ENCODE measurements around the gene POLR2I.
A peak's percentile ranks its signal among the peaks of the same experiment; 100 is the strongest.

DNA sequence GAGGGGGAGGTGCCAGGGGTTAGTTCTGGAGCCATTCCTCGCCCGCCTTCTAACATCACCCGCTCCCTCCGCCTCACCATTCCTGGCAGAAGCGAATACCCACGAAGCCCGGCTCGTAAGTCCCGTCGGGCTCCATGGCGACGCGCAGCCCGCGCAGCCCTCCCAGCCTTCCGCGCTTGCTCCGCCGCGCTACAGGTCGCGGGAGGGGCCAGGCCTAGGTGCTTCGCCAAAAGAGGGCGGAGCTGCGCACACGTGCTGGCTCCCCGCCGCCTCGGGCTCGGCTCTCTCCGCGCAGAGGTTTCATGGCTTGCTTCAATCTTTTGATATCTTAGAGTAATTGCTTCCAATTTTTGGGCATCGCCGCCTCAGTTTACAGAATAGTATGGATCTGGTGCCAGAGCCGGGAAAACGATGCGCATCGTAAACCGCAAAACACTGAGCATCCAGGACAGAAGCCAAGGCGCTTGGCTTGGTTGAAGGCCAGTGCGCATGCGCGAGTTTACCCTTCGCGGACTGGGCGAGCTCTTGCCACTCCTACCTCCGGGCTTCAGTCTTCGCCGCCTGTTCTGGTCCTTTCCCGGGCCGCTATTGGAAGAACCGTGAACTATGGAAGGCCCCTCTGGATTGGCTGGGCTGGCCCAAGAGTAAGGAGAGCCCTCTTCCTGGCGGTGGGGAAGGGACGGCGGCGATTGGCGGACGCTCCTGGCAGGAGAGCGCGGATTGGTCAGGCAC, at the start of gene POLR2I:
- TF ChIP-seq EP300 (IDR thresholded peaks at IDR 0.05; ENCODE audit: borderline replicate concordance in 1 of 2, low read depth in 1 of 2, low read length in 1 of 2) = 0 out of 4 replicates have a peak, but pooled peaks of 1 of the 2 experiments have one; percentile 2
- TF ChIP-seq TAF1 (IDR thresholded peaks at IDR 0.05; ENCODE audit: borderline replicate concordance, low read depth, low read length) = 0 out of 2 replicates have a peak, but pooled peaks have one; percentile 55

Data from SK-N-SH (cell line).